Prostate gland (tissue), 2 donors: ENCODE measurements around the gene ARF6.

ENCODE experiments used
- CTCF ChIP-seq, 4 experiments: fragments of 200-600 bp in 2 of 4; fragments of 450-650 bp in 2 of 4; sonication (generic) in 2 of 4; IDR thresholded peaks; 1 replicate in 3 of 4; 2 replicates in 1 of 4; pipeline ENCODE4 v1.5.1; 2016 to 2019; ENCODE audit warnings: antibody characterized with exemption in 4 of 4, mild to moderate bottlenecking in 2 of 4, moderate library complexity in 2 of 4
- POLR2A ChIP-seq: fragments of 450-650 bp; IDR thresholded peaks from one replicate; pipeline ENCODE4 v1.6.1; 2016; ENCODE audit warnings: antibody characterized with exemption, mild to moderate bottlenecking
- POLR2AphosphoS5 ChIP-seq: sonication (generic); formaldehyde crosslinking; IDR thresholded peaks from one replicate; pipeline ENCODE4 v1.6.1; 2017; ENCODE audit warnings: antibody characterized with exemption

DNA sequence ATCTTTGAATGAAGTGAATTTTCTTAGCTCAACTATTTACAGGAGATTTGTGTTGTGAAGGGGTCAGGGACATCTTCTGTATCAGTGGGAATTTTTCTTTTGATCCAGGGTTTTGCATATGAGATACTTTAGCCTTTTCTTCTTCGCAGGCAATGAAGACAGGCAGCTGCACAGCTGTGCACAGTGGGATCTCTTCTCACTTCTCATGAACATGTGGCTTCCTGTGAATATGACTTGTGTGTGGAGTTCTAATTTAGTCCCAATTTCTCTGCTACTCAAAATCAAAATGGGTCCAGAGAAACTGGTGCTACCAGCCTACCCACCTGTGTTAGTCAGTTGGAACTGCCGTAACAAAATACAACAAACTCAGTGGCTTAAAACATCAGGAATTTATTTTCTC, 37.8 kb downstream of the ARF6 start:
- TF ChIP-seq POLR2AphosphoS5 (no peak), CTCF (IDR thresholded peaks at IDR 0.05) (no peak), POLR2A (no peak)
